ENCODE measurements around the gene ATP5ME.
"Not testable (repeated sequence)": the region's sequence is repeated elsewhere in the genome, so short reads cannot be mapped to it uniquely, and the experiment has no call there.

ATP5ME gene

DNA sequence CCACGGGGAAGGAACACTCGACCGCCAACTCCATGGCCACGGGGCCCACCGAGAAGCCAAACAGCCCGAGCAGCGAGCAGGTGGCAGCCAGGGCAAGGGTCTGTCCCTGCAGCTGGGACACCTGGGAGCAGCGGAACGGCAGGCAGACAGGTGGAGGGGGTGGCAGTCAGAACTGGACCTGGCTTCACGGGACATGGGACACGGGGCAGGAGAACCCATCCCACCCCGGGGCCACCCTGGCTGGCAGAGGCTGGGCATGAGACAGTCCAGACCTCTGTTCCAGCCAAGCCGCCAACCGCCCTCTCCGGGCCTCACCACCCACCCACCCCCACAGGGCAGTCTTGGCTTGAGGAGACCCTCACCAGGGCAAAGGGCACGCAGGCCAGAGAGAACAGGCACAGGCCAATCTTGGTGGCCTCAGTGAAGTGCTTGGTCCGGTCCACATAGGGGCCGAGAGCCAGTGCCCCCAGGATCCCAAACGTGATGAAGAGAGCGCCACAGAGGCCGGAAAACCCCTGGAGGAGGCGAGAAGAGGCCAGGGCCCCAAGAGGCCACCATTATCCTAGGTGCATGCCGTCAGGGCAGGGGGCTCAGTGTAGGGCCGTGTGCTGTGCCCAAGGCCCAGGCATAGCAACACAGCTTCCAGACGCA is 9.3 kb upstream of the ATP5ME start:
- DNase-seq, result no peak

DNA sequence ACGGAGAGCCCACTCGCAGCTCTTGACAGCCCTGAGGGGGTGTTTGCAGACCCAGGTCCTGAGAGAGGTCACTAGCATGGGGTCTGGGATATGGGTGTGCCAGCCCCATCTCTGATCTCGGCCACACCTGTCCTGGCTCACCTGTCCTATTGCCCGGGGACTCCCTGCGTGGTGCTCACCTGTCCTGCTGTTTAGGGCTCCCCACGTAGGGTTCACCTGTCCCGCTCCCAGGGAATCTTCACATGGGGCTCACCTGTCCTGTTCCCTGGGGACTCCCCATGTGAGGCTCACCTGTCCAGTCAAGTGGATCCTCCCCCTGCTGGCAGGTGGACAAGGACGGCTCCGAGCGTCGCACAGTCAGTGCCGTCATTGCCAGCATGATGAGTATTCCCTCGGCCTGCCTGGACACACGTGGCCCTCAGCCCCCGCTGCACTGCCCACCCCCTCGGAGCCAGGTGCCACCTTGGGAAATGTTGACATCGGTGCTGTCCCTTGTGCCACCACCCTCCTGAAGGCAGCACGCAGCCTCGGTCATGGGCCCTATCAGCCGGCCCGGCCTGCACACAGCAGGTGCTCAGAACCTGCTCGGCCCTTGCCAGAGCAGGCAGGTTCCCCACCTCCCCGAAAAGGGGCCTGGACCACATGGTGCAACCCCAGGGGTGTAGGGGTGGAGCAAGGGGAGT is 8.6 kb upstream of the ATP5ME start:
- DNase-seq, result no peak

DNA sequence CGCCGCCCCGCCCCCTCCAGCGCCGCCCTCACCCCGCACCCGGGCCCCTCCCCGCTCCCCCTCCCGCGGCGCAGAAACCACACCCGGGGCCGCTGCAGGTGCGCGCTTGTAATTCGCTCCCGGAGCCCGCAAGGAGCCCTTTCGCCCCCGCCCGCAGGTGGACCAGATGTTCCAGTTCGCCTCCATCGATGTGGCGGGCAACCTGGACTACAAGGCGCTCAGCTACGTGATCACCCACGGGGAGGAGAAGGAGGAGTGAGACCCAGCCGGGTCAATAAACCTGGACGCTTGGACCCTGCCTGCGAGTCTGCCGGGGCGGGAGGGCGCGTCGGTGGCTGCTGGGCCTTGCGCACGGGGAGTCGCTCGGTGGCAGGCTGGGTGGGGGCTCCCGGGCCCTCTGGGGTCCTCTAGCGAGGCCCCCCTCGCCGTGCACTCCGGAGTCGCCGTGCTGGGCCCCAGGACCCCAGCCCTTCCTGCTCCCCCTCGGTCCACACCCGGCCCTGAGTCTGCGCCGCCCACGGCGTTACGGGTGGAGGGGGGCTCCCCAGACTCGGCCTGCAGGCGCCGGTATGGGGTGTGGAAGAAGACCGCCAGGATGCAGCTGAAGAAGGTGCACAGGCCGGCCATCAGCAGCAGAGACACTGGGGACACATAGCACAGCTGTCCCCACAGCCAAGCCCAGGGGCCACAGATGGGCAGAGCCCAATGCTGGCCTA is 7.8 kb upstream of the ATP5ME start:
- DNase-seq, result no peak

DNA sequence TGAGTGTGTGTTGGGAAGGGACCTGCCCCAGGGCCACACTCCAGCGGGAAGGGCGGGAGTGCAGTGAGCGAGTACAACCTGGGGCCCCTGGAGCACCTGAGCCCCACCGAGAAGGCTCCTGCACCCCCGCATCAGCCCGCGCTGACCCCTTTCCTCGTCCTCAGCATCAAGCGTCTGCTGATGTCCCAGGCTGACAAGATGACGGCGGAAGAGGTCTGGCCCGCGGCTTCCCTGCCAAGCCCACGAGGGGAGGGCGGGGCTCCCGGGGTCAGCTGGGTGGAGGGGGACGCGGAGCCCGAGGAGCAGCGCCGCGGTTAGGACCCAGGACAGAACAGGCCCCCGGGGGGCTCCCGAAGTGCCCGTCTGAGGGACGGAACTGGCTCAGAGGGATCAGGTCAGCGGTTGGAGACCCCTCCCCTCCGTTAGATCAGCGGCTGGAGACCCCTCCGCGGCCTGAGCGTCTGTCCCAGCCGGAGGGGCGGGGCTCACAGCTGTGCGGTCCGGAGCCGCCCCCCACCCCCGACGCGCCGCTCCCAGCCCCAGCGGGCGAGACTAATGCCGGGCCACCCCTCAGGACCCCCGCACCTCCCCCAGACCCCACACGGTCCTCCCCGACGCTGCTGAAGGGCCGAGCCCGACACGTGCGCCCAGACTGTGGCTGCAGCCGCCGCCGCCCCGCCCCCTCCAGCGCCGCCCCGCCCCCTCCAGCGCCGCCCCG is 7.0 kb upstream of the ATP5ME start:
- DNase-seq, result peak; percentile 65

DNA sequence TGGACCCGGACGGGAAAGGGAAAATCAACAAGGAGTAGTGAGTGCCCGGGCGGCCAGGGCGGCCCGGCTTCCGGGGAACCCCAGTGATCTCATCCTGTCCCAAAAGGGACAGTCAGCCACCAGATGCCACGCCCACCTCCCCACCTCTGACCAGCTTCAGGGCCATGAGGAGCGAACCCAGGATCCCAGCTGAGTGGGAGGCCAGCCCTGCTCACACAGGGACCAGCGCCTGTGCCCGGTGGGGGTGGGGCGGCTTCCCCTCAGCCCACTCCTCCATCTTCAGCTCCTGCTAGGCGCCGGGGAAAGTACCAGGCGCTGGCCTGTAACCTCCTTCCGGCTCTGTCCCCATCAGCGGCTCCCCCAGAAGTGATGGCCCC is 6.5 kb upstream of the ATP5ME start:
- DNase-seq, result no peak

DNA sequence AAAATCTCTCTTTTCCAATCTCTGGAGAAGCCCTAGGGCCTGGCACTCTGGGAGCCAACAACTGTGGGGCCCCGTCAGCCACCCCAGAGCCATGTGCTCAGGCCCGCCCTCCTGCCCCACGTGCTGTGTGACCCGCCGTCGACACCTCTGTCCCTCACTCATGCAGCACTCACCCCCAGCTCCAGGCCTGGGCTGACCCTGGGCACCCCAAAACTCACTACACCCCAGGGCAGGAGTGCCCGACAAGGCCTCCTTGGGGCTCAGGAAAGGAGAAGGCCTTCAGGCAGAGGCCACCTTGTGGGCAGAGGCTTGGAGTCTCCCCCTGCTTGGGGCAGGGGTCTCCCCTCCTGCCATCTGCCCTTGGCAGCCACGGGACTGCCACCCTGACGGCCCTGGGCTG is 6.0 kb upstream of the ATP5ME start:
- no peak for DNase-seq

DNA sequence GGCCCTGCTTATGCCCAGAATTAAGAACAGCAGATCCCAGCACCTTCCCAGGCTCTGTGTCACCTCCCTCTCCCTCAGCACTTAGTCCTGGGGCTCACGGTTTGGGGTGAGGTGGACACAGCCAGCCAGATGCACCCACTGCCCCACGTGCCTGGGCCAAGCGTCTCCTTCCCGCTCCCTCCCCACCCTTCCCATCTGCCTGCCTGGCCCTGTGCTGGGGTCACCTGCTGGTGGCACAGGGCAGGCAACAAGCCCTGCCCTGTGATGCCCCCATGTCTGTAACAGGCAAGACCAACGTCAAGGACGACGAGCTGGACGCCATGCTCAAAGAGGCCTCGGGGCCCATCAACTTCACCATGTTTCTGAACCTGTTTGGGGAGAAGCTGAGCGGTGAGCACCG is 5.6 kb upstream of the ATP5ME start:
- DNase-seq, result no peak

DNA sequence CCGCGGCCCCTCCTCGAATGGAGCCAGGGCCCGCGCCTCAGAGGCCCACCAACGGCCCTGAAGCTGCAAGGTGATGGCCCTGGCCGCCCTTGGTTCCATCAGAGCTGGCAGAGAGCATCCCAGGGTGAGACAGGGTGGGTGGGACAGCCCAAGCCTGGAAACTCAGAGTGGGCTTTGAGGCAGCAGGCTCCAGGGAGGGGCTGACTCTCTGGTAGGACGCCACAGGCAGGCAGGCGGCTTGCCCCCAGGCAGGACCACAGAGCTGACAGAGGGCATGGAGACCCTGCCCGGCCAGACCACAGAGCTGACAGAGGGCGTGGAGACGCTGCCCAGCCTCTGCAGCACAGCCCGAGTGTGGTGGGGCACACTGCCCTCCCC is 5.0 kb upstream of the ATP5ME start:
- DNase-seq, result no peak

DNA sequence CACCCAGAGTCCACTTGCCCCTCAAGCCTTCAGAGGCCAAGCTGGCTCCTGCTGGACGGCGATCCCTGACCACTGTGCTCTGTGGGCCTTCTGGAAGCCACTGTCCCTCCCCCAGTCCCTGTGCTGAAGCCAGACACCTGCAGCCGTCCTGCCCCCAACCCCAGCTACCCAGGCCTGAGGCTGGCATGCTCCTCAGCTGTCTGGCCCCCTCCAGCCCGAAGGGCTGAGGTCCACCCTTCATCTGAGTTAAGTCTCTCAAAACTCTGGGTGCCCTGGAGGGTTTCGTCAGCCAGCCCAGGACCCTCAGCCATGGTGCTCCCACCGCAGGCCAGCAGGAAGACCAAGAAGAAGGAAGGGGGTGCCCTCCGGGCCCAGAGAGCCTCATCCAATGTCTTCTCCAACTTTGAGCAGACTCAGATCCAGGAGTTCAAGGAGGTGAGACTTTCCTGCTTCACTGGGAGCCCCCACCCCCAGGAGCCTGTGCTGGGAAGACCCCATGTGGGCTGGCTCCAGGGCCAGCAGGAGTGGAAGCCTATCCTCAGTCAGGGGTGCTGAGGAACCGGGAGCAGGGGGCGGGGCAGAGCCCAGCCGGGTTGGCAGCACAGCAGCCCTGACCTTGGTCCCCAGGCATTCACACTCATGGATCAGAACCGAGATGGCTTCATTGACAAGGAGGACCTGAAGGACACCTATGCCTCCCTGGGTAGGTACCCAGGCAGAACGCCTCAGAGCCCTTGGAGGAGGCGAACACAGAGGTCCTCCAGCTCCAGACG is 4.4 kb upstream of the ATP5ME start:
- no peak for DNase-seq

DNA sequence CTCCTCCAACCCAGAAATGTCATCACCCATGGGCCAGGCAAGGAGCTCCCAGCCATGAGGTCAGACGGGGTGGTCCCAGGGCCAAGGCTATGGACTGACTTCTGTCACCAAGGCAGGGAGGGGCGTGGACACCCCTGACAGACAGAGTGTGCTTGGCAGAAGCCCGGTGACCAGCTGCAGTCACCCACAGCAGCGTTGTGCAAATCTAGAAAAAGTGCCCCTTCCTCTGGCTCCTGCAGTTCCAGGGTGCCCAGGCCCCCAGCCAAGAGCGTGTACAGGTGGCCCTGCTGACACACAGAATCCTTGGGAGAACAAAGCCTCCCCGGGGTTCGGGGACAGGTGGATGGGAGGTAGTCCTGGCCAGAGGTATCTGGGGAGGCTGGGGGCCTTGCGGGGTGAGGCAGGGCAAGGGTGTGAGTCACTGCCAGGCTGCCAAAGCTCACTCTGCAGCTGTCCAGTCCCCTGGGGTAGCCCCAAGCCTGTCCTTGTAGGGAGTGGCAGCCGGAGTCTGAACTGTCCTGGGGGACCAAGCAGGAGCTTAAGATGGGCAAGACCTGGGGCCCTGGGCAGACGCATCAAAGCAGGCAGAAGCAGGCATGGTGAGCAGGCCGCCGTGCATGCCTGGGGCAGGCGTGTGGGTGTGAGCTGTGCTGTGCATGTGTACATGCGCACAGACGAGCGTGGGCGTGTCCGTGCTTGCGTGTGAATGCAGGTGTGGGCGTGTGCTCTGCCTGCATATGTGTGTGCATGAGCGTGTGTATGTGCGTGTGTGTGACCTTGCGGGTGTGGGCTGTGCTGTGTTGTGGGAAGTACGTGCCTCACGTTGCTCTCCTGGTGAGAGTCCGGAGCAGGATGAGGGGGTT is 3.6 kb upstream of the ATP5ME start:
- DNase-seq, result no peak

DNA sequence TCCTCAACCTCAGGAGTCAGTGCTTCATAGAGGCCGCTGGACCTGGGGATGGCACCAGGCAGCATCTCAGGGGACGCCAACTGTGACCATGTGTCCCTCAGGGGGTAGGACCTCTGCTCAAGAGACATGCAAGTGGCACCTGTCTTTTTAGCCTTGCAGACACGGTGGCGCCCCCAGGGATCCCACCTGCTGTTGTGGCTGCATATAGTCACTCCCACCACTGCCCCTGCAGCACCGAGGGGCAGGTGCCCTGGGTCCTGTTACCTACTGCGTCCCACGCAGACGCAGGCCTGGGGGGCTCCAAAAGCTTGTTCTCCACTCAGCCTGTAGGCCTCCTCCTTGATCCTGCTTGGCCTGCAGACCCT is 2.8 kb upstream of the ATP5ME start:
- no peak for DNase-seq

DNA sequence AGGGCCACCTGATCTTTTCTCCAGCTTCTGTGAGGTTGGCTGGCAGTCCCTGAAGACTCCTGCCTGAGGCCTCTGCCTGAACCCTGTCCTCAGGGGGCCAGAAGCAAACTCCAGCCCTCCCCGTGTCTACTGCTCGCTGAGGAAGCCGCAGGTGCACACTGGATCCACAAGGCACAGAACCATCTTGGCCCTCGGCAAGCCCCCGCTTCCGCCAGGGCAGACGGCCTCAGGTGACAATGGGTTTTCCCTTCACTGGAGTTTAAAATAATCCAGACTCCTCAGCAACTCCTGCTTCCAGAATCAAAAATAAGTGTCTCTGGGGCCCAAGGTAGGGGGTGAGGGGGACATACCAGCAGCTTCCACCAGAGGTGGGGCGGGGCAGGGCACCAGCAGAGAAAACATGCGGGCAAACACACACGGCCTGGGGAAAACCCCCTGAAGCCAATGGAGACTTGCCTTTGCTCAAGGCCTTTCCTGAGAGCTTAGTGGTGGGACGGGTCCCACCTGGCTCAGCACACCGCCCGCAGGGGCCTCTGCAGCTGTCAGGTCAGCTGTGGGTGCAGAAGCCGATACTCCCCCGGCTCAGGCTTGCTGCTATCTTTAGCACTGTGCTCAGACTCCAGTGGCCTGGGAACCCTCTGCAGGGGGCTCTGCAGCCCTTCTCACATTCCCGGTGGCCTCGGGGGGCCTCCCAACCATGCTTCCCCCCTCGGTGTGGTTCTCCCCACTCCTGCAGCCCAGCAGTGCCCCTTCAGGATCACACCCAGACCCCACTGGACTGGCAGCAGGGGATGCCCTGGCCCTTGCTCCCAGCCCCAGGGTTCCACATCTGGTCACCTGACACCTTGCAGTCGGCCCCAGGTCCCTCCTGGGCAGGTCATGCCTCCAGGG is 2.1 kb upstream of the ATP5ME start:
- DNase-seq, result no peak

DNA sequence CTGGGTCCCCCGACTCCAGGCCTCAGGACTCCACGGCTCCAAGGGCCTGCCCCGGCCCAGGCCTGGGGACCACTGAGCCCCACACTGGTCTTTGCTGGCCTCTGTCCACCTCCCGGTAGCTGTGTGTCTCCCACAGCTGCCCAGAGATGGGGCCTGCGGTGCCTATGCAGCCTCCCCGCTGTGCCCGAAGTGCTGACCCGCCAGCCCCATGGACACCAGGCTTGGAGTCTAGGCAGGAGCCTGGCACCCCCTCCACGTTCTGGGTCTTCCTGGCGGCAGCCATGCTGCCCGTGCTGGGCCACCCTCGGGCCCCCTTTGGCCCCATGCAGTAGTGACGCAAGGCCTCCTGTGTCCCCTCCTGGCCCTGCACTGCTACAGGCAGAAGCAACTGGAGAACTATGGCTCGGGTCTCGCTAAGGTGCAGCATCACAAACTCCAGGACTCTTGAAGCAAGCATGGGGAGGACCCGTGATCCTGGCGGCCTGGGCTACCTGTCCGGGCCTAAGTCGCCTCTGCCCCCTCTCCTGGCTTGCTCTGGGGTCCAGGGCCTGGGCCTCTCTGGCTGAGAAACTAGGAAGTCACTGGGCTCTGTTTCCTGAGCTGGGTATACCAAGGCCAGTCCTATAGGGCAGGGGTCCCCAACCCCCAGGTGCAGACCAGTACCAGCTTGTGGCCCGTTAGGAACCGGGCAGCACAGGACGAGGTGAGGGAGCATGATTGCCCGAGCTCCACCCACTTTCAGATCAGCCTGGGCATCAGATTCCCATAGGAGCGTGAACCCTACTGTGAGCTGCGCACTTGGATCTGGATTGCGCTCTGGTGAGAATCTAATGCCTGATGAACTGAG is 1.2 kb upstream of the ATP5ME start:
- no peak for DNase-seq

DNA sequence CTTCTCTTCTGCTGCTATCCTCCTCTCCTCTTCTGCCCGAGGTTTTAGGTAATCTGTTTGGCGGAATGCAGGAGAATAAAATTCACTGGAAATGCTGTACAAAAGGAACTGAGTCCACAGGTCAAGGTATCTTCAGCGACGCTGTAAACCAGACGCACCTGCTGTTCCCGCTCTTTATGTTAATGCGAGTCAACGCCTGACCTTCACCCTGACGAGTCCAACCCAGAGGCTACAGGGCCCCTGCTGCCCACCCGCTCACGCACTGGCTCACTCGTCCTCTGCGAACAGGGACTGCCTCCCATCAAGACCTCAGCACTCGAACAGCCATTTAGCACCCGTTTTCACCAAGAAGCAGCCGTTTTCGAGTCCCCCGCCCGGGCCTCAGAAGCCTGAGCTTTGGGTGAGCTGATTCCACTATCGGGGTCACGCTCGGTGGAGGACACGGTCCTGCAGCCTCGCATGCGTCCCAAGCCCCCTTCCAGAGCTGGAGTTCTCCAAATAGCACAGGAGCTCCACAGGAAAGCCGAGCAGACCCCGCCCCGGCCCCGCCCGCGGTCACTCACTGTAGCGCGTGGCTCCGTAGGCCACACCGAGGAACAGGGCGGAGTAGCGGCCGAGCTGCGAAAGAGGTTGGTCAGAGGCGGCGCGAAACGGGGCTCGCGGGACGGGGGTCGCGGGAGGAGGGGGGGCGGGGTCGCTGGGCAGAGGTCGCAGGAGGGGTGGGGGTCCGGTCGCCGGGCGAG is 556 bp downstream of the ATP5ME start:
- no peak for DNase-seq

DNA sequence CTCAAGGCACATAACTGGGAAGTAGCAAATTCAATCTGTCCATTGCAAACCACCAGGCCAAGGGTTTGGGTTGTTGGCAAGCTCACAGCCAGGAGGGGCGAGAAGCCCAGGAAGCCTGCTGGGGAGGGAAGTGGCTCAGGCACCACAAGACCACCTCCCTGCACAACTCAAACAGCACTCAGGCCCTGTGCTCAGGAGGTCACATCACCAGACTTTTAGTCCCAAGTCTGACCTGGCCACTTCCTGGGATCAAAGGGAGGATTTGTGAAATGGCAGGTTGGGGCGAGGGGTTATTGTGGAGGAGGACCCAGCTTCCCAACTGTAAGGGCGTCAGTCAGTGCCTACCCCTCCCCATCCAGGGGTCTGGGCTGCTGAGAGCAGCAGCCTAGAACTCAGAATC is 2.3 kb downstream of the ATP5ME start:
- DNase-seq, result no peak

DNA sequence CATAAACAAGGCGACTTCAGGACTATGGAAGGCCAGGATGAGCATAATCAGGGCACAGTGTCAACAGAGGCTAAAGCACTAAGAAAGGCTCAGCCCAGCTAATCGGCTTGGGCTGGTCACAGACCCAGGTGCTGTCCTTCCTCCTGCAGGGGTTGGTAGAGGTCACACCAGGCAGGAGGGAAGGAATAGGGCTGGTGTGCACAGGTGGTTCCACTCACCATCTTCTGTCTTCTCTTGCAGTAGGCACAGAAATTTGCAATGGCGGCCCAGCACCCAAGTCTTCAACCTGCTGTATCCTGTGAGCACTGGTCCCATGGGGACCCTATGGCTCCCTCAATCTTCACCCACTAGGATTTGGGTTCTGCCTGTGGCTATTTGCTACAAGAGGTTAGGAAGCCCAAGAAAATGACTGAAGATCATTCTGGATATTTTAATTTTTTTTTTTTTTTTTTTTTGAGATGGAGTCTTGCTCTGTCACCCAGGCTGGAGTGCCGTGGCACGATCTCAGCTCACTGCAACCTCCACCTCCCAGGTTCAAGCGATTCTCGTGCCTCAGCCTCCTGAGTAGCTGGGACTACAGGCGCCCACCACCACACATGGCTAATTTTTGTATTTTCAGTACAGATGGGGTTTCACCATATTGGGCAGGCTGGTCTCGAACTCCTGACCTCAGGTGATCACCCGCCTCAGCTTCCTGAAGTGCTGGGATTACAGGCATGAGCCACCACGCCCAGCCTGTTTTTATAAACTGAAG is 4.1 kb downstream of the ATP5ME start:
- not testable (repeated sequence) for DNase-seq

DNA sequence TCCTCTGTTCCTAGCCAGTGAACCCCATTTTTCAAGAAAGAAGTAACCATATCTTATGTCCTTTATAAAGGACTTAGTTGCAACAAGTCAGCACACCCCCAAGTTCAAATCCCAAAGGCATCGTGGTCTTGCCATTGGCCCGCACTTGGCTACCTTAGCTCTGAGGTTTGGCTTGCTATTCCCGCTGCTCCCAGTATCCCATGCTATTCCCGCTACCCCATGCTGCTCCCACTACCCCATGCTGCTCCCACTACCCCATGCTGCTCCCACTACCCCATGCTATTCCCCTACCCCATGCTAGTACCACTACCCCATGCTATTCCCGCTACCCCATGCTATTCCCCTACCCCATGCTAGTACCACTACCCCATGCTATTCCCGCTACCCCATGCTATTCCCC is 5.9 kb downstream of the ATP5ME start:
- DNase-seq, result not testable (repeated sequence)

DNA sequence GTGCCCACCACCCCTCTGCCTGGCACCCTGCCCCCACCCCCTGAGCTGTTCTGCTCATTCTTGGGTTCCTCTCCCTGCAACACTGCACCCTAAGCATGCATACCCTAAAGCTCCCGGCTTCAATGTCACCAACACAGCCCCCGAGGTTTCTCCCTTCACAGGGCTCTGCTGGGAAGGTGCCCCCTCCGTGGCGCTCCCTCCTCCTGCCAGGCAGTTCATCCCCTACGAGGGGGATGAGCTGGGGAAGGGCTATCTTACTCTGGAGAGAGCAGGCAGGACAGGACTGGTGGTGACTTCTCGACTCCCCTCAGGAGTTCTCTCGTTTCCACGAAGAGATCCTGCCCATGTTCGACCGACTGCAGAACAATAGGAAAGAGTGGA is 6.5 kb downstream of the ATP5ME start:
- DNase-seq, result no peak
